ENCODE results near the gene USO1.

GRCh38 chr4:75834095-75834771 is 109.9 kb downstream of the USO1 start:
- no peak for TF ChIP-seq CTCF (IDR thresholded peaks at IDR 0.05)
- no peak for TF ChIP-seq POLR2A (IDR thresholded peaks at IDR 0.05; ENCODE audit: low read depth)
